ENCODE measurements around the gene MBLAC1.

- TF ChIP-seq CTCF (IDR thresholded peaks at IDR 0.05; ENCODE audit: borderline replicate concordance, extremely low read depth, low read length, poor library complexity, severe bottlenecking) (no peak), EZH2 (IDR thresholded peaks at IDR 0.05; ENCODE audit: borderline replicate concordance, low read depth, low read length, severe bottlenecking) (no peak)
Measured at GRCh38 chr7:100122568-100122967, 4.2 kb upstream of the MBLAC1 start.

All from DND-41 (cell line).